Measurements from ENCODE around the gene C9orf152. TPM values are rescaled to one million over a fixed set of nuclear protein-coding genes. Genes with fewer than 3 reads are reported as not detected.

The C9orf152 gene
- total and polyA plus RNA-seq, 7 donors, result 24.8 to 58.5 (median 49.9) TPM; not detected in 4

GRCh38 chr9:110157823-110158664 is 49.9 kb downstream of the C9orf152 start:
- TF ChIP-seq POLR2AphosphoS5 (IDR thresholded peaks at IDR 0.05), result peak in 1 of 4 donors; percentile 25
- TF ChIP-seq EP300 (IDR thresholded peaks at IDR 0.05), result no peak
- H3K27ac ChIP-seq, result peak overlapping the region in 3 of 4 donors; percentile 61 to 67 (median 65)
- WGBS, 2 donors, result 56 to 65% methylated on average over 9 of the region's 9 CpGs
- DNase-seq, result no peak
- no peaks in the 10 kb centered on the region for H3K36me3 ChIP-seq
- H3K9me3 ChIP-seq, result no peaks in the 10 kb centered on the region
- intact Hi-C loops (cut with DNase I), result no loop called here
- H3K4me3 ChIP-seq, result no peak overlapping the region
- peaks cover 0 to 46% (median 34%) of the 10 kb centered on the region in 4 donors for H3K4me1 ChIP-seq
- no peaks in the 10 kb centered on the region for H3K27me3 ChIP-seq

GRCh38 chr9:110156902-110157301 is 51.1 kb downstream of the C9orf152 start:
- Histone ChIP-seq H3K27me3 (no peaks in the 10 kb centered on the region), H3K4me3 (no peak overlapping the region), H3K9me3 (no peaks in the 10 kb centered on the region), H3K36me3 (no peaks in the 10 kb centered on the region), H3K27ac (peak overlapping the region in 3 of 4 donors; percentile 61 to 67 (median 65)), H3K4me1 (peaks cover 0 to 56% (median 42%) of the 10 kb centered on the region in 4 donors)
- intact Hi-C loops (cut with DNase I), result no loop called here
- DNase-seq, result no peak
- TF ChIP-seq POLR2A (IDR thresholded peaks at IDR 0.05) (no peak), POLR2AphosphoS5 (IDR thresholded peaks at IDR 0.05) (peak in 1 of 4 donors; percentile 31)
- WGBS, 2 donors, result 32 to 72% methylated on average over 4 of the region's 4 CpGs

- DNase-seq, result no peak
- Histone ChIP-seq H3K4me3 (no peak overlapping the region), H3K27me3 (no peaks in the 10 kb centered on the region), H3K9me3 (no peaks in the 10 kb centered on the region), H3K36me3 (no peaks in the 10 kb centered on the region), H3K4me1 (peaks cover 0 to 61% (median 44%) of the 10 kb centered on the region in 4 donors), H3K27ac (peak overlapping the region in 2 of 4 donors; percentile 61 to 65)
- intact Hi-C loops (cut with DNase I), result no loop called here
- 71 to 83% methylated on average over 9 of the region's 9 CpGs for WGBS, 2 donors
- TF ChIP-seq POLR2AphosphoS5 (IDR thresholded peaks at IDR 0.05), result no peak
- TF ChIP-seq EP300 (IDR thresholded peaks at IDR 0.05), result no peak
- TF ChIP-seq POLR2A (IDR thresholded peaks at IDR 0.05), result no peak
- TF ChIP-seq CTCF (IDR thresholded peaks at IDR 0.05), result no peak
Measured at GRCh38 chr9:110156416-110156815, 51.5 kb downstream of the C9orf152 start.

GRCh38 chr9:110155751-110156150 is 52.2 kb downstream of the C9orf152 start:
- Histone ChIP-seq H3K36me3 (no peaks in the 10 kb centered on the region), H3K9me3 (no peaks in the 10 kb centered on the region), H3K4me3 (no peak overlapping the region), H3K27ac (peak overlapping the region in 2 of 4 donors; percentile 61 to 65), H3K4me1 (peaks cover 0 to 64% (median 46%) of the 10 kb centered on the region in 4 donors), H3K27me3 (no peaks in the 10 kb centered on the region)
- DNase-seq, result no peak
- 75 to 87% methylated on average over 3 of the region's 3 CpGs for WGBS, 2 donors
- TF ChIP-seq EP300 (IDR thresholded peaks at IDR 0.05) (no peak), CTCF (IDR thresholded peaks at IDR 0.05) (no peak), POLR2AphosphoS5 (IDR thresholded peaks at IDR 0.05) (no peak), POLR2A (IDR thresholded peaks at IDR 0.05) (no peak)
- intact Hi-C loops (cut with DNase I), result no loop called here

GRCh38 chr9:110153431-110153830 is 54.5 kb downstream of the C9orf152 start:
- Histone ChIP-seq H3K4me1 (peaks cover 0 to 70% (median 47%) of the 10 kb centered on the region in 4 donors), H3K27me3 (no peaks in the 10 kb centered on the region), H3K27ac (no peak overlapping the region), H3K4me3 (no peak overlapping the region), H3K36me3 (no peaks in the 10 kb centered on the region), H3K9me3 (no peaks in the 10 kb centered on the region)
- no peak for DNase-seq
- 64 to 84% methylated on average over 2 of the region's 2 CpGs for WGBS, 2 donors
- intact Hi-C loops (cut with DNase I), result loop anchor here (5.0 kb wide), 2 partner anchors 106 to 581 kb away; no protein-coding TSS in a partner anchor
- TF ChIP-seq POLR2AphosphoS5 (IDR thresholded peaks at IDR 0.05), result no peak
- no peak for TF ChIP-seq CTCF (IDR thresholded peaks at IDR 0.05)
- TF ChIP-seq EP300 (IDR thresholded peaks at IDR 0.05), result no peak
- TF ChIP-seq POLR2A (IDR thresholded peaks at IDR 0.05), result no peak
